ENCODE results near the gene TTLL8.

TTLL8 gene

GRCh38 chr22:49969751-49970527 lies 88.2 kb downstream of the TTLL8 start:
- DNase-seq (ENCODE audit: insufficient read length, low spot score) (no peak), FAIRE-seq (no peak)
- TF ChIP-seq POLR2A (IDR thresholded peaks at IDR 0.05; ENCODE audit: low read depth, low read length), result no peak

- FAIRE-seq, result no peak
- no peak for TF ChIP-seq POLR2A (IDR thresholded peaks at IDR 0.05; ENCODE audit: low read depth, low read length)
Measured at GRCh38 chr22:49968831-49969661, 89.1 kb downstream of the TTLL8 start.

More at GRCh38 chr22:49968831-49969661, 89.1 kb downstream of the TTLL8 start:
- no peak for DNase-seq (ENCODE audit: insufficient read length, low spot score)
